Measurements from ENCODE around the gene DVL3.

GRCh38 chr3:184180165-184180564 lies 25.0 kb downstream of the DVL3 start:
- TF ChIP-seq REST (IDR thresholded peaks at IDR 0.05; ENCODE audit: insufficient read depth in 1 of 2, low read depth in 2 of 2, low read length in 2 of 2), result no peak
- TF ChIP-seq SIN3A (IDR thresholded peaks at IDR 0.05; ENCODE audit: borderline replicate concordance, insufficient read depth, low read length), result no peak
- no peak for TF ChIP-seq TAF1 (IDR thresholded peaks at IDR 0.05; ENCODE audit: borderline replicate concordance, insufficient read depth, low read length)
- TF ChIP-seq POLR2AphosphoS5 (IDR thresholded peaks at IDR 0.05; ENCODE audit: low read depth, low read length), result no peak
- TF ChIP-seq FOXP2 (optimal IDR thresholded peaks at IDR 0.05; ENCODE audit: borderline replicate concordance, extremely low read depth, extremely low read length, insufficient read depth), result no peak

Measured in PFSK-1 (cell line).